ENCODE measurements around the gene MLYCD. TPM values are rescaled to one million over a fixed set of nuclear protein-coding genes. Genes with fewer than 3 reads are reported as not detected.

The MLYCD gene
- total and polyA plus RNA-seq, 7 donors: 1.8 to 16.3 (median 9.3) TPM

GRCh38 chr16:83972256-83973008, 73.5 kb downstream of the MLYCD start:
- DNase-seq: no peak
- TF ChIP-seq POLR2A (IDR thresholded peaks at IDR 0.05): no peak
- no peak for TF ChIP-seq EP300 (IDR thresholded peaks at IDR 0.05)
- no peak for TF ChIP-seq POLR2AphosphoS5 (IDR thresholded peaks at IDR 0.05)
- no peak for TF ChIP-seq CTCF (IDR thresholded peaks at IDR 0.05)
- Histone ChIP-seq H3K36me3 (no peaks in the 10 kb centered on the region), H3K9me3 (no peaks in the 10 kb centered on the region), H3K27ac (no peak overlapping the region), H3K27me3 (peaks cover 8 to 18% (median 13%) of the 10 kb centered on the region in 3 donors), H3K4me3 (no peak overlapping the region), H3K4me1 (peaks cover 0 to 10% (median 4%) of the 10 kb centered on the region in 4 donors)
- intact Hi-C loops (cut with DNase I): no loop called here
- WGBS, 2 donors: 83 to 87% methylated on average over 19 of the region's 19 CpGs

GRCh38 chr16:83973077-83973476, 74.2 kb downstream of the MLYCD start:
- Histone ChIP-seq H3K27ac (no peak overlapping the region), H3K4me1 (peaks cover 0 to 6% (median 3%) of the 10 kb centered on the region in 4 donors), H3K4me3 (no peak overlapping the region), H3K36me3 (no peaks in the 10 kb centered on the region), H3K27me3 (peaks cover 8 to 13% (median 13%) of the 10 kb centered on the region in 3 donors), H3K9me3 (peaks cover 0 to 2% (median 0%) of the 10 kb centered on the region in 4 donors)
- intact Hi-C loops (cut with DNase I): no loop called here
- WGBS, 2 donors: 82 to 85% methylated on average over 10 of the region's 10 CpGs
- DNase-seq: no peak
- TF ChIP-seq POLR2A (IDR thresholded peaks at IDR 0.05): no peak
- no peak for TF ChIP-seq CTCF (IDR thresholded peaks at IDR 0.05)
- no peak for TF ChIP-seq POLR2AphosphoS5 (IDR thresholded peaks at IDR 0.05)
- no peak for TF ChIP-seq EP300 (IDR thresholded peaks at IDR 0.05)

- peaks cover 0 to 8% (median 0%) of the 10 kb centered on the region in 4 donors for H3K9me3 ChIP-seq
- H3K4me1 ChIP-seq: peaks cover 0 to 3% (median 1%) of the 10 kb centered on the region in 4 donors
- H3K27me3 ChIP-seq: peaks cover 6 to 11% (median 10%) of the 10 kb centered on the region in 3 donors
- no peak overlapping the region for H3K4me3 ChIP-seq
- no peaks in the 10 kb centered on the region for H3K36me3 ChIP-seq
- WGBS, 2 donors: 83 to 85% methylated on average over 22 of the region's 22 CpGs
- H3K27ac ChIP-seq: no peak overlapping the region
- DNase-seq: no peak
- intact Hi-C loops (cut with DNase I): no loop called here
- no peak for TF ChIP-seq POLR2AphosphoS5 (IDR thresholded peaks at IDR 0.05)
- no peak for TF ChIP-seq CTCF (IDR thresholded peaks at IDR 0.05)
- no peak for TF ChIP-seq EP300 (IDR thresholded peaks at IDR 0.05)
- no peak for TF ChIP-seq POLR2A (IDR thresholded peaks at IDR 0.05)
Observed at GRCh38 chr16:83973581-83974385, 74.9 kb downstream of the MLYCD start.

GRCh38 chr16:83974475-83974874, 75.6 kb downstream of the MLYCD start:
- DNase-seq: no peak
- Histone ChIP-seq H3K27ac (no peak overlapping the region), H3K9me3 (peaks cover 0 to 8% (median 0%) of the 10 kb centered on the region in 4 donors), H3K27me3 (peaks cover 0 to 4% (median 3%) of the 10 kb centered on the region in 3 donors), H3K36me3 (no peaks in the 10 kb centered on the region), H3K4me1 (no peaks in the 10 kb centered on the region), H3K4me3 (no peak overlapping the region)
- intact Hi-C loops (cut with DNase I): no loop called here
- TF ChIP-seq EP300 (IDR thresholded peaks at IDR 0.05): no peak
- no peak for TF ChIP-seq POLR2A (IDR thresholded peaks at IDR 0.05)
- no peak for TF ChIP-seq CTCF (IDR thresholded peaks at IDR 0.05)
- TF ChIP-seq POLR2AphosphoS5 (IDR thresholded peaks at IDR 0.05): no peak
- WGBS, 2 donors: 61 to 65% methylated on average over 7 of the region's 7 CpGs
